IPS-NIHi7 (cell line): ENCODE results near the gene KRT71.

Experiments
- DNase-seq: peaks from one replicate; pipeline ENCODE4 v3.0.0; 2012; ENCODE audit warnings: mixed read lengths; ENCODE audit errors: extremely low spot score

KRT71 gene

DNA sequence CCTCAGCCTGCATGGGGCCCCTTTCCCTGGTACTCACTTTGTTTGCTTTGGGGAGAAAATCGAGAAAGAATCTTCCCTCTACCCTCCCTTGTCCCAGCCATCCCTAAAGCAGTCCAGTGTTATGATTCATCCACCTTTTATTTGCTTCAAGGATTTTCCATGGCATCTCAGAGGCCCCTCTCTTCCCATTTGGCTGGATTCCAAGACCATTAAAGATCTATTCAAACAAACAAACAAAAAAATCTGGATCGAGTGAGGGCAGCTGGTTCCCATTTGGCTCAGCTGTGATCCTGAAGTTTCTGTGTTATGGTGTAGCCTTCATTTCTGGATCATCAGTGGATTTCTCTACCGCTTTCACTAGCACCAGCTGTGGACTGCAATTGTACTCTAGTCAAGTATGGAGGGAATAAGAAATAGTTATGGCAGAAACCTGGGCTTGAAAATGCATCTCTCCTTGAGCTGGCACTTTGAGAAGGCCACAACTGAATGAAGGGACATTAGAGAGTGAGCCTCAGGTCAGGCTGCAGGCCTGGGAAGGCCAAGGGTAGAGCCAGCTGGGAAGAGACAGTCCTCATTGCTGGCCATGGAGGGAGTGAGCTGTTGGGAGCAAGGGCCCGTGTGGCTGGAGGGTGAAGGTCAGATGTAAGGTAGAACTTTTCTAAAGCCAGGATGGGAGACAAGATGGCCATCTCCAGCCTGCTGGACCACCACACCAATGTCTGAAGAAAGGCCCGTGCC, 13.7 kb downstream of the KRT71 start:
- DNase-seq: no peak

DNA sequence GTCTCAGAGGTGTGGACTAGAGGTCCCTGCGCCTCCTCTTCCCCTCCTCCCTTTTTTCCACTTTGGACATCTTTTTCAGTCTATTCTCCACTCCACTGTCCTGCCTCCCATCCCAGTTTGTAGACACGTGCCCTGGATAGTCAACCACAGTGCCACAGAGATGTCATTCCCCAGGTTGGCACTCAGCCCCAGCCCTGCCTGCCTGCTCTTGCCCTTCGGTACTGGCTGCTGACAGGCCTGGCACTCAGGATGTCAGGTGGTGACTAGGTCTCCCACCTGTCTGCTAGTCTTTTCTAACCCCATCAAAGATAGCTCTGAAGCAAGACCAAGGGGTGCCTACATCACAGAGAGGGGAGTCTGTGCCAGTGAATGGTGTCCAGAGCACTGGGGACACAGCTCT, 15.8 kb downstream of the KRT71 start:
- no peak for DNase-seq

DNA sequence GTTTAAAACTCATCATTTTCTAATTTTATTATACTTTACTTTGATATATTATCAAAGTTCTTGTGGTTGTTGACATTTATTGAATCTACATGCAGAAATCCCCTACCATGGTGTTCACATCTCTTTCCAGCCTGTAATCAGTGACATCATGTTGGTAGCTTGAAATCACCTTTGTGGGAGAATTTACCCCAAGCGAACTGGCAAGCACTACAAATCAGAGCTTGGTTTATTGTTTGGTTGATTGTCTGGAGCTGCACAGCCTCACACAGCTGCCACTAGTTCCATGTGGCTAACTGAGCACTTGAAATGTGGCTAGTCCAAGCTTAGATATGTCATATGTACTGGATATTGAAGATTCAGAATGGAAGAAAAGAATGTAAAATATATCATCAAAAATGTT, 17.4 kb downstream of the KRT71 start:
- DNase-seq: no peak

DNA sequence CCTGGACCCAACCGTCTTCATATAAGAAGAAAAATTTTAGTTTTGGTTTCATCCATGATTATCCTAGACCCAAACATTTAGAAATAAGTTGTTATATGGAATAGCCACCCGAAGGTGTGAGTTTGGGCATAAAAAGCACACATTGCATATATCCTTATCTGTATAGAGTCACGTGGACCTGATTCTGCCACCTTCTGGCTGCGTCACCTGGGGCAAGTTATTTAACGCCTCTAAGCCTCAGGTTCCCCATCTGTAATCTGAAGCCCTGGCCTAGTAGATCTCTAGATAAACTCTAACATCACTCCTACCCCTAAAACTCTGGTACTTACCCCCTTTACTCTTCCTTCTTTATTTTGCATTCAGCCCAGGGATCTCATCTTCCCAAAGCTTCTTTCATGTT, 18.5 kb downstream of the KRT71 start:
- no peak for DNase-seq

- DNase-seq: no peak
Measured at GRCh38 chr12:52533686-52534470, 19.1 kb downstream of the KRT71 start.

DNA sequence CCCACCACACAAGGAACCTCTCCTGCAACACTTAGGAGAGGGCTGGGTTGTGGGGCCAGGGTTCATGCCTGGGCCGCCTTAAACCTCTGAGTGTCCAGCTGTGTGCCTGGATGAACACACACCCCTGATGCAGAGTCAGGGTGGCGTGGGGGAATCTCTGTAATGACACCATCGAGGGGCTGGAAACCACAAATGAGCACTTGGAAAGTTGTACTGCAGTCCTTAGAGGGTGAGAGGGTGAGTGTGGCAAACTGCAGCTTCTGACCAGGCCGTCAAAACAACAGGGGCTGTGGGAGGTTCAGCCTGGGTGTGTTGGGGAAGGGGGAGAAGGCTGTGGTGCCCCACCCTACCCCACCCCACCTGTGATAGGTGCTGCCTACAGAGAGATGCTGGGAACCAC, 20.3 kb downstream of the KRT71 start:
- no peak for DNase-seq

GRCh38 chr12:52531566-52532300, 21.2 kb downstream of the KRT71 start:
- DNase-seq: no peak

GRCh38 chr12:52530905-52531304, 22.0 kb downstream of the KRT71 start:
- no peak for DNase-seq

DNA sequence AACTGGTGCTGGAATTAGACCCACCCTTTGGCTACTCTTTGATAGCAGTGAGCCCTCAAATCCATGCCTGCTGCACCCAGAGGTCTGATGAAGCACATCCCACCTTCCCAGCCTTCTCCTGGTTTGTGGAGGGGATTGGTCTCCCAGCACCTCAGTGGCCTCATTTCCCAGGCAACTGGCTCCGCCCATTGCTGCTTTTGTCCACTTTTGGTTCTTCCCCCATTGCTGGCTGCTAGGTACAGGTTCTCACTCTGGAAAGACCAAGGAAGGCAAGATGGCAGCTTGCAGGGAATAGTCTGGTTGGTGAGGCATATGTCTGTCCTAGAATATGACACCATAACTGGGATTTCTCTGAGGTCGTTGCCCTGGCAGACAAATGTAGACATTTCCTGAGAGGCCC, 22.6 kb downstream of the KRT71 start:
- no peak for DNase-seq

GRCh38 chr12:52529846-52530245, 23.1 kb downstream of the KRT71 start:
- DNase-seq: no peak

DNA sequence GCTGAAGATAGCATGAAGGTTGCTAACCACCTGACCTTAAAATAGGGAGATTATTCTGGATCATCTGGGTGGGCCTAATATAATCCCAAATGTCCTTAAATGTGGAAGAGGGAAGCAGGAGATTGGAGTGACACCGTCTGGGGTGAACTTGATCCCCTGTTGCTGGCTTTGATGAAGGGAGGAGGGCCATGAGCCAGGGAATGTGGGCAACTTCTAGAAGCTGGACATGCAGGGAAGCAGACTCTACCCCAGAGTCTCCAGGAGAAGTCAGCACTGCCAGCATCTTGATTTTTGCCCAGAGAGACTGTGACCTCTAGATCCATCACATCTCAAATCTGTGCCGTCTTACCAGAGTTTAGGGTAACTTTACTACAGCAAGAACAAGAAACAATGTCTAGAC, 23.5 kb downstream of the KRT71 start:
- DNase-seq: no peak

- DNase-seq: no peak
Measured at GRCh38 chr12:52528641-52529143, 24.3 kb downstream of the KRT71 start.

- DNase-seq: no peak
Measured at GRCh38 chr12:52527121-52527800, 25.7 kb downstream of the KRT71 start.

GRCh38 chr12:52526511-52526951, 26.4 kb downstream of the KRT71 start:
- DNase-seq: no peak

GRCh38 chr12:52525661-52526499, 27.1 kb downstream of the KRT71 start:
- no peak for DNase-seq

- DNase-seq: no peak
Measured at GRCh38 chr12:52524898-52525591, 27.9 kb downstream of the KRT71 start.

DNA sequence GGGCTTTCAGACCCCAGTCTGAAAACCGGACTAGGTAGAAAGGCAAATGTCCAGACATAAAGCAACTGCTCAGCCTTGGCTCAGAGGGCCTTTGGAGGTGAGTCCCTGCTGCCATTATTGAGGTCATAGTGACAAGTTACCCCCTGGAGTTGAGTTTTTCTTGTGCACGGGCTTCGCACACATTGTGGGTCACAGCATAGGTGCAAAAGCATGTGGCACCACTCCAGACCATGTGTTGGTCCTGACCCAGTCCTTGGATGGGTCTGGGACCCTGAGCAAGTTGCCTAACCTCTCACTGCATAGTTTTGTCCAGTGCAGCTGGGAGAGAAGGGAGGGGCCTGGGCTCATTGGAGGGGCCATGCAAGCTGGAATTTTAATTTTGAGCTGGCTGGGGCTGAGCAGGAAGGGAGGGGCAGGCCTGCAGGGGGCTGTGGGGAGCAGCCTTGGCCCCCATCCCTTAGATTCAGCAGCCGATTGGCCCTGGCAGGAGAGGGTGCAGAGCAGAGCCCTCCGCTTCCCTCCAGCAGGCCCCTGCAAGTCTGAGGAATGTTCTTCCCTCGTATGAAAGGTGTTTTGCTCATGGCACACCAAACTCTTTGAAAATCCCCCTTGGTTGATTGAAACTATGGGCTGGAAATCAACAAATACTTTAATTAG, 28.6 kb downstream of the KRT71 start:
- DNase-seq: no peak

DNA sequence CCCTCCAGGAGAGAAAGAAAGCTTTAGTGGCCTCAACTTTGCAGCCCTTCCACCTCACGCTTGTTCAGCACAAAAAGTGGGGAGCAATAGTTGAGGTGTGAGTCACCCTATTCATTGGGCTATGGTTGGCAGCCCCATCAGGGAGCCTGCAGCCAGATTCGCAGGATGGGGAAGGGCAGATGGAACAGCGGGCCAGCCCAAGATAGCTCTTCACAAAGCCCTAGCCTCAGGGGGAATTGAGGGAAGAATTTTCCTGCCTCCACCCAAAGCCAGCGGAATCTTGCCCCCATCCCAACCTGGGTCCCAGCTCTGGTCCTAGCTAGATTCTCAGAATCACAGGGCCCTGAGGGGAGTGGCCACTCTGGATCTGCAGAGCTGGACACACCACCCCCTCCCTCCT, 29.1 kb downstream of the KRT71 start:
- no peak for DNase-seq

GRCh38 chr12:52522346-52523011, 30.5 kb downstream of the KRT71 start:
- no peak for DNase-seq
